NCI-H345 treated with DMSO at 0.1 percent for 48 hours (cell line): ENCODE results near the gene COPS6.
A peak's percentile ranks its signal among the peaks of the same experiment; 100 is the strongest.

ENCODE experiments used
- DNase-seq: peaks from one replicate; lab custom pipeline; 2025; ENCODE audit not compliant: unreplicated experiment; lab: John Stamatoyannopoulos, UW

Gene COPS6

GRCh38 chr7:100079024-100079560 lies 9.7 kb upstream of the COPS6 start:
- DNase-seq, result no peak

GRCh38 chr7:100080907-100081534 lies 7.7 kb upstream of the COPS6 start:
- no peak for DNase-seq

- peak; percentile 94 for DNase-seq
Observed at GRCh38 chr7:100081535-100082102, 7.2 kb upstream of the COPS6 start, which contains the start of gene ZNF3. Gene ZNF3, minus strand, starts transcription at chr7:100081723. Its CDS starts 4,366 bp downstream, at chr7:100077357.

- DNase-seq, result no peak
Observed at GRCh38 chr7:100082978-100083377, 5.8 kb upstream of the COPS6 start.

- no peak for DNase-seq
Observed at GRCh38 chr7:100085515-100085914, 3.3 kb upstream of the COPS6 start.

- no peak for DNase-seq
Observed at GRCh38 chr7:100087055-100087750, 1.6 kb upstream of the COPS6 start.

GRCh38 chr7:100088095-100088620 lies 611 bp upstream of the COPS6 start:
- no peak for DNase-seq

- no peak for DNase-seq
Observed at GRCh38 chr7:100089458-100090196, 858 bp downstream of the COPS6 start.

- DNase-seq, result no peak
Observed at GRCh38 chr7:100090527-100091410, 2.0 kb downstream of the COPS6 start.

- DNase-seq, result no peak
Observed at GRCh38 chr7:100091411-100092181, 2.8 kb downstream of the COPS6 start.

- no peak for DNase-seq
Observed at GRCh38 chr7:100093054-100093453, 4.3 kb downstream of the COPS6 start.

GRCh38 chr7:100093498-100093897 lies 4.7 kb downstream of the COPS6 start:
- no peak for DNase-seq

GRCh38 chr7:100093925-100094486 lies 5.2 kb downstream of the COPS6 start:
- DNase-seq, result no peak

- no peak for DNase-seq
Observed at GRCh38 chr7:100095289-100095688, 6.5 kb downstream of the COPS6 start.

GRCh38 chr7:100095704-100096103 lies 6.9 kb downstream of the COPS6 start:
- DNase-seq, result no peak

- DNase-seq, result no peak
Observed at GRCh38 chr7:100098913-100099312, 10.1 kb downstream of the COPS6 start.

GRCh38 chr7:100099452-100099851 lies 10.7 kb downstream of the COPS6 start:
- DNase-seq, result no peak

- peak; percentile 85 for DNase-seq
Observed at GRCh38 chr7:100100420-100101015, 11.7 kb downstream of the COPS6 start.
